Muscle layer of duodenum (tissue), 2 donors: ENCODE data around the gene ATP6V1A.

Experiments used
- H3K27ac ChIP-seq: one replicate; pipeline ENCODE4 v1.7.0; 2013; ENCODE audit warnings: mild to moderate bottlenecking, low read length
- H3K27me3 ChIP-seq: one replicate; pipeline ENCODE4 v1.7.0; 2013; ENCODE audit warnings: low read depth, mild to moderate bottlenecking, control low read depth, low read length
- H3K36me3 ChIP-seq, 2 donors: one replicate each; pipeline ENCODE4 v1.7.0; 2013; ENCODE audit warnings: low read length in 2 of 2, control low read depth in 1 of 2, mild to moderate bottlenecking in 1 of 2; ENCODE audit not compliant: insufficient read depth in 2 of 2, control insufficient read depth in 1 of 2
- H3K4me1 ChIP-seq, 2 donors: one replicate each; pipeline ENCODE4 v1.7.0; 2013; ENCODE audit warnings: low read length in 2 of 2, mild to moderate bottlenecking in 2 of 2, control low read depth in 1 of 2, moderate library complexity in 1 of 2; ENCODE audit not compliant: insufficient read depth in 2 of 2, control insufficient read depth in 1 of 2
- H3K4me3 ChIP-seq, 2 donors: one replicate each; pipeline ENCODE4 v1.7.0; 2013; ENCODE audit warnings: low read length in 2 of 2, low read depth in 1 of 2, mild to moderate bottlenecking in 1 of 2
- H3K9me3 ChIP-seq, 2 donors: one replicate each; pipeline ENCODE4 v1.7.0; 2013; ENCODE audit warnings: low read length in 2 of 2, control low read depth in 1 of 2, mild to moderate bottlenecking in 1 of 2; ENCODE audit not compliant: control insufficient read depth in 1 of 2
- donor health status: healthy.

The ATP6V1A gene

GRCh38 chr3:113721636-113722035 lies 25.2 kb upstream of the ATP6V1A start:
- H3K4me3 ChIP-seq: no peak overlapping the region
- no peaks in the 10 kb centered on the region for H3K9me3 ChIP-seq
- H3K4me1 ChIP-seq: no peaks in the 10 kb centered on the region
- no peaks in the 10 kb centered on the region for H3K27me3 ChIP-seq
- H3K27ac ChIP-seq: no peak overlapping the region
- H3K36me3 ChIP-seq: peaks cover 24 to 26% of the 10 kb centered on the region in 2 donors

DNA sequence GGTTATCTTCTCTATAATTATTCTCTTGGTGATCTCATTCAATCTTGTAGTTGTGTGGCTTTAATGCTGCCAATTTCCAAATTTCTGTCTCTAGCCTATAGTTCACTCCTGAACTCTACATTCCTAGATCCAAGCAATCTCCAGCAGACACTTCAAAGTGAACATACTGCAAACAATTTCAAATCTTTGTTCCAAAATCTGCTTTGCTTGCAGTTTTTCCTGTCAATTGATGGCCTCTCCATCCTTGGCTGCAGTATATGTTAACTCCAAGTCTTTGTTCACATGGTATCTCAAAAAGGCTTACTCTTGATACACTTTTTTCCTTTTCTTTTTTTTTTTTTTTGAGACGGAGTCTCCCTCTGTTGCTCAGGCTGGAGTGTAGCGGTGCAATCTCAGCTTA lies 18.2 kb upstream of the ATP6V1A start:
- no peak overlapping the region for H3K4me3 ChIP-seq
- no peaks in the 10 kb centered on the region for H3K27me3 ChIP-seq
- H3K4me1 ChIP-seq: peaks cover 0 to 4% of the 10 kb centered on the region in 2 donors
- H3K36me3 ChIP-seq: no peaks in the 10 kb centered on the region
- no peak overlapping the region for H3K27ac ChIP-seq
- H3K9me3 ChIP-seq: no peaks in the 10 kb centered on the region

- Histone ChIP-seq H3K4me1 (peaks cover 0 to 4% of the 10 kb centered on the region in 2 donors), H3K9me3 (no peaks in the 10 kb centered on the region), H3K4me3 (no peak overlapping the region), H3K36me3 (no peaks in the 10 kb centered on the region), H3K27me3 (no peaks in the 10 kb centered on the region), H3K27ac (no peak overlapping the region)
Measured at GRCh38 chr3:113730550-113730949, 16.3 kb upstream of the ATP6V1A start.

- no peaks in the 10 kb centered on the region for H3K36me3 ChIP-seq
- H3K4me3 ChIP-seq: no peak overlapping the region
- no peak overlapping the region for H3K27ac ChIP-seq
- peaks cover 2 to 11% of the 10 kb centered on the region in 2 donors for H3K4me1 ChIP-seq
- no peaks in the 10 kb centered on the region for H3K9me3 ChIP-seq
- H3K27me3 ChIP-seq: no peaks in the 10 kb centered on the region
Measured at GRCh38 chr3:113731694-113732093, 15.1 kb upstream of the ATP6V1A start.

- H3K4me3 ChIP-seq: no peak overlapping the region
- no peaks in the 10 kb centered on the region for H3K9me3 ChIP-seq
- no peaks in the 10 kb centered on the region for H3K36me3 ChIP-seq
- peaks cover 9 to 33% of the 10 kb centered on the region in 2 donors for H3K4me1 ChIP-seq
- H3K27ac ChIP-seq: no peak overlapping the region
- no peaks in the 10 kb centered on the region for H3K27me3 ChIP-seq
Measured at GRCh38 chr3:113736548-113737089, 10.2 kb upstream of the ATP6V1A start.

- H3K4me3 ChIP-seq: no peak overlapping the region
- peaks cover 9 to 55% of the 10 kb centered on the region in 2 donors for H3K4me1 ChIP-seq
- H3K36me3 ChIP-seq: peaks cover 0 to 6% of the 10 kb centered on the region in 2 donors
- H3K9me3 ChIP-seq: no peaks in the 10 kb centered on the region
- H3K27me3 ChIP-seq: no peaks in the 10 kb centered on the region
- no peak overlapping the region for H3K27ac ChIP-seq
Measured at GRCh38 chr3:113741086-113741485, 5.7 kb upstream of the ATP6V1A start.

DNA sequence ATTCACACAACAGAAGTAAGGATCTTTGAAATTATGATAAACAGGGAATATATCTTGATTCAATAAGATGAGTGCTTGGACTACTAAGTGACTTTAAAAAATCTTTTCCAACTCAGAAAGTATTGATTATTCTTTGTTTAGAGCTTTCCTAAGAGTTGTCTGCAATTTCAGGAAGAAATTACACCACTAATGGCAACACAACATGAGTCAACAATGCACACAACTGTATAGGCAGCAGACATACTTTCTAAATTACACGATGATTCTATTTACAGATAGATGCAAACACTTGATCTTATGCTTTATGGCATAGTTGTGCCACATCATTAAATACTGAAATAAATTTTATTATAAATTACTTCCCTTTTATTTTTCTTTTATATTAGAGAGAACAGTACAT lies 5.2 kb upstream of the ATP6V1A start:
- Histone ChIP-seq H3K9me3 (no peaks in the 10 kb centered on the region), H3K36me3 (peaks cover 0 to 11% of the 10 kb centered on the region in 2 donors), H3K27ac (no peak overlapping the region), H3K27me3 (no peaks in the 10 kb centered on the region), H3K4me1 (peaks cover 8 to 50% of the 10 kb centered on the region in 2 donors), H3K4me3 (no peak overlapping the region)

DNA sequence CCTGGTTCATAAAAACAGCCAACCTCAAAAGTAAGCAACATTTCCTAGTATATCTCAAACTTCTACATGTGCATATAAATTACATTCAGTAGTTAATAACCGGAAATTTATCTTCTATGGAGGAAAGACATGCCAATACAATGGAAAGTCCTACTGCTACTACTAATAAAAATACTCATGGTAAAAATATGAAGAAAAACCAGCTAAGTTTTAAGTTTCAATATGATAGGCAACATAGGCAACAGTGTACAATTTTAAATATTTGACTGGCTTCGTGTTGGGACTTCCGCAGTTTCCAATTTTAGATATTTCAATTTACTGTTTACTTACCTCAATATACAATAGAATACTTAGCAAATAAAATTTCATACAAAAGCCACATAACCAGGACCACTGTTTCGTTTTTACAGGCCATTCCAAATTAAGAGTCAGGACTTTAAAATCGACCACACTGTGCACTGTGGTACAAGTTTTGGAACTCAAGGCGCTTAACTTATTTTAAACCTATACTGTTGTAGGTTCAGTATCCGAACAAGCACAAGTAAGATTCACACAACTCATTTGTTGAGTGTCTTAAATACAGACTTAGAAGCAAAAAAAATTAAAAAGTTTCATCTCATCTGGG lies 3.7 kb upstream of the ATP6V1A start:
- no peaks in the 10 kb centered on the region for H3K27me3 ChIP-seq
- H3K4me1 ChIP-seq: peaks cover 3 to 42% of the 10 kb centered on the region in 2 donors
- peak overlapping the region; percentile 20 for H3K27ac ChIP-seq
- no peaks in the 10 kb centered on the region for H3K9me3 ChIP-seq
- H3K36me3 ChIP-seq: peaks cover 0 to 17% of the 10 kb centered on the region in 2 donors
- H3K4me3 ChIP-seq: peak overlapping the region in 1 of 2 donors; percentile 40

GRCh38 chr3:113744941-113745755 lies 1.7 kb upstream of the ATP6V1A start:
- Histone ChIP-seq H3K27ac (peak overlapping the region; percentile 100), H3K36me3 (peaks cover 0 to 17% of the 10 kb centered on the region in 2 donors), H3K9me3 (no peaks in the 10 kb centered on the region), H3K27me3 (no peaks in the 10 kb centered on the region), H3K4me3 (peak overlapping the region; percentile 98 to 99), H3K4me1 (peaks cover 12 to 54% of the 10 kb centered on the region in 2 donors)

DNA sequence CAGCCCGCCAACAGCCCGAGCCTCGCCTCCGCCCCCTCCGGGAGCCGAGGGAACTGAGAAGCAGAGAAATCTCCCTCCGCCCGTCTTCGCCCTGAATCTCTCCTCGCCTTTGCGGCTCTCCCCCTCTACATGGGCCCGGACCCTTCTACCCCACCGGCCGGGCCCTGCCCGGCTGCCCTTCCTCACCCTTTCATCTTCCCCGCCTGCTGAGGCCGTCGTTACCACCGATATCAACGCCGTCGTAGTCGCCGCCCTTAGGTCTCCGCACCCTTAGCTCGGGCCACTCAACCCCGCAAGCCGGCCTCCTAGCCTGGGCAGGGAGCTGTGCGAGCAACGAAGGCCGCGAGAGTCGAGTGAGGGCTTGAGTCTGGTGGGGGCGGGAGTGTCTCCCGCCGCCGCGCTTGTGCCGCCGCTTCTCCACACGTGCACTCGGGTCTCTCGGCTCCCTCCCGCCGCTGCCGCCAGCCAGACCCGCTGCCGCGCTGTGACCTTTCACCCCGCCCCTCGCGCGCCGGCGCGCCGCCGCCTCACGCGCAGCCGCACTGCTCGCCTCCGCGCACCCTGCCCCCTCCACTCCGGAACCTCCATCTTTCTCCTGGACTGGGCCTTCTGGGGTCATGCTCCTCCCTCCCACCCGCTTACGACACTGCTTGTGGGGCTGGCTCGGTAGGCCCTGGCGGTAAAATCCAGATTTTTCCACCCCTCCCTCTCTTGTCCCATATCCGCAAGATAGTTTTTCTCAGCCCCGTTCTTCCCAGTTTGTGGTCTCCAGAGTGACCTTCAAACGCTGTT lies 883 bp upstream of the ATP6V1A start, which contains the start of gene NAA50:
NAA50 (minus strand) TSS at position 494 of the 792 bp plus-strand sequence; CDS start at position 194, 300 bp downstream.
- H3K4me3 ChIP-seq: peak within 1 kb of the TSS; percentile 98 to 99
- H3K27me3 ChIP-seq: no peaks in the 10 kb centered on the region
- peaks cover 12 to 52% of the 10 kb centered on the region in 2 donors for H3K4me1 ChIP-seq

More for the DNA sequence above, 883 bp upstream of the ATP6V1A start, which contains the start of gene NAA50:
- no peaks in the 10 kb centered on the region for H3K9me3 ChIP-seq
- H3K36me3 ChIP-seq: peaks cover 0 to 17% of the 10 kb centered on the region in 2 donors
- H3K27ac ChIP-seq: peak within 1 kb of the TSS; percentile 100
